Tibial artery (tissue), 4 donors: ENCODE results near the gene EPHA2.

Experiments
- DNase-seq, 2 donors: peaks; one replicate each; pipeline ENCODE4 v3.0.0-alpha.2; 2019
- H3K27ac ChIP-seq, 2 donors: fragments of 200-600 bp; sonication (generic) in 1 of 2; 1 replicate in 1 of 2; 2 replicates in 1 of 2; pipeline ENCODE4 v1.5.1; 2018 to 2019; ENCODE audit warnings: mild to moderate bottlenecking in 1 of 2
- H3K27me3 ChIP-seq, 2 donors: fragments of 200-600 bp; sonication (generic) in 1 of 2; one replicate each; pipeline versions ENCODE4 v1.5.1 to v1.6.0; 2016 to 2019
- H3K36me3 ChIP-seq, 3 donors: fragments of 200-600 bp; sonication (generic) in 2 of 3; one replicate each; pipeline ENCODE4 v1.5.1; 2016 to 2019; ENCODE audit warnings: mild to moderate bottlenecking in 2 of 3
- H3K4me1 ChIP-seq, 4 donors: fragments of 200-600 bp; sonication (generic) in 2 of 4; 1 replicate in 3 of 4; 2 replicates in 1 of 4; pipeline ENCODE4 v1.5.1; 2016 to 2019
- H3K4me3 ChIP-seq, 2 donors: fragments of 200-600 bp; sonication (generic) in 1 of 2; 1 replicate in 1 of 2; 2 replicates in 1 of 2; pipeline ENCODE4 v1.5.1; 2018 to 2019; ENCODE audit warnings: mild to moderate bottlenecking in 2 of 2
- H3K9me3 ChIP-seq, 3 donors: fragments of 200-600 bp; sonication (generic) in 1 of 3; one replicate each; pipeline ENCODE4 v1.5.1; 2016 to 2019
- intact Hi-C: fragments of 100-400 bp; cut with DNase I; formaldehyde crosslinking; loops from one replicate; pipeline ENCODE4 v1.15.0; 2023; ENCODE audit warnings: low total_unique reads
- TF ChIP-seq, protein P1 (sequence below), 2 experiments: fragments of 200-600 bp in 1 of 2; fragments of 450-650 bp in 1 of 2; IDR thresholded peaks; one replicate each; pipeline ENCODE4 v1.5.1; 2017 to 2019; ENCODE audit warnings: antibody characterized with exemption in 2 of 2, mild to moderate bottlenecking in 1 of 2, moderate library complexity in 1 of 2

Gene EPHA2

DNA sequence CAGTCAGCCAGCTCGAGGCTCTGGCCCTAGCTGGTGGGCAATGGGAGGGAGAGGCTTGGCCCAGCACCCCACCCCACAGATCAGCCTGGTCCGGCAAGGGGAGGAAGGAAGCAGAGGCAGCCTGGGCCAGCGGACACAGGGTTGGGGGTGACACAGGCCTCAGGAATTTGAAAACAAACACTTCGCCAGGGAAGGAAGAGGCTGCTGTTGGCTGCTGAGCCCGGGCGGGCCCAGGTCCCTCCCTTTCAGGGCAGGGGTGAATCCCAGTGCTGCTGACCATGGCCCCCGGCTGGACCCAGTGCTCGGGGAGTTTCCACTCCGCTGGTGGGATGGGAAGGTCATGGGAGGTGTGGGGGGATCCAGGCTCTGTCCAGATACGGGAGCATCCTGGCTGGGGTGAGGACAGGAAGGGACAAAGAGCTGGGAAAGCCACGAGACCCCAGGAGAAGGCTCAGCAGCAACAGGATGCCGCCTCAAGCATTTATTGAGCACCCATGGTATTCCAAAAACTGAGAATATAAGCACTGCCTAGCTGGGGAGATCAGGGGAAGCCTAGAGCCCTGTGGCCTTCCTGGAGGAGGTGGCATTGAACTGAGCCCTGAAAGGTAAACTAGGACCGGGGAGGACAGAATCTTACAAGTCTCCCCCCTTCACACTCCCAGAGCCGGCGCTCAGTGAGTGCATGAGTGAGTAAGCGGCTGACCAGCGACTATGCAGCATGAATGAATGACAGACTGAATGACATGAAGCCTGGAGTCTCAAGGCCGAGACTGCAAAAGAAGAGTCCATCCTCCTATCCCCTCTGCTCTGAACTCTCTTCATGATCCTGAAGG lies 26.2 kb upstream of the EPHA2 start:
- H3K4me1 ChIP-seq: peaks cover 0 to 51% (median 28%) of the 10 kb centered on the region in 4 donors
- peak overlapping the region; percentile 84 to 88 for H3K27ac ChIP-seq
- TF ChIP-seq, protein P1, sequence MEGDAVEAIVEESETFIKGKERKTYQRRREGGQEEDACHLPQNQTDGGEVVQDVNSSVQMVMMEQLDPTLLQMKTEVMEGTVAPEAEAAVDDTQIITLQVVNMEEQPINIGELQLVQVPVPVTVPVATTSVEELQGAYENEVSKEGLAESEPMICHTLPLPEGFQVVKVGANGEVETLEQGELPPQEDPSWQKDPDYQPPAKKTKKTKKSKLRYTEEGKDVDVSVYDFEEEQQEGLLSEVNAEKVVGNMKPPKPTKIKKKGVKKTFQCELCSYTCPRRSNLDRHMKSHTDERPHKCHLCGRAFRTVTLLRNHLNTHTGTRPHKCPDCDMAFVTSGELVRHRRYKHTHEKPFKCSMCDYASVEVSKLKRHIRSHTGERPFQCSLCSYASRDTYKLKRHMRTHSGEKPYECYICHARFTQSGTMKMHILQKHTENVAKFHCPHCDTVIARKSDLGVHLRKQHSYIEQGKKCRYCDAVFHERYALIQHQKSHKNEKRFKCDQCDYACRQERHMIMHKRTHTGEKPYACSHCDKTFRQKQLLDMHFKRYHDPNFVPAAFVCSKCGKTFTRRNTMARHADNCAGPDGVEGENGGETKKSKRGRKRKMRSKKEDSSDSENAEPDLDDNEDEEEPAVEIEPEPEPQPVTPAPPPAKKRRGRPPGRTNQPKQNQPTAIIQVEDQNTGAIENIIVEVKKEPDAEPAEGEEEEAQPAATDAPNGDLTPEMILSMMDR (IDR thresholded peaks at IDR 0.05): no peak
- no peaks in the 10 kb centered on the region for H3K9me3 ChIP-seq
- DNase-seq: peak; percentile 93 to 96
- H3K4me3 ChIP-seq: no peak overlapping the region
- no peaks in the 10 kb centered on the region for H3K27me3 ChIP-seq
- intact Hi-C loops: no loop called here
- H3K36me3 ChIP-seq: no peaks in the 10 kb centered on the region

GRCh38 chr1:16180291-16180824 lies 24.5 kb upstream of the EPHA2 start:
- Histone ChIP-seq H3K36me3 (no peaks in the 10 kb centered on the region), H3K4me3 (no peak overlapping the region), H3K9me3 (no peaks in the 10 kb centered on the region), H3K27me3 (no peaks in the 10 kb centered on the region), H3K27ac (peak overlapping the region; percentile 84 to 88), H3K4me1 (peaks cover 7 to 69% (median 45%) of the 10 kb centered on the region in 4 donors)
- TF ChIP-seq, protein P1 (IDR thresholded peaks at IDR 0.05): no peak
- intact Hi-C loops: no loop called here
- no peak for DNase-seq

GRCh38 chr1:16178596-16179497 lies 23.0 kb upstream of the EPHA2 start:
- Histone ChIP-seq H3K27ac (no peak overlapping the region), H3K27me3 (no peaks in the 10 kb centered on the region), H3K36me3 (no peaks in the 10 kb centered on the region), H3K4me3 (no peak overlapping the region), H3K4me1 (peaks cover 13 to 78% (median 55%) of the 10 kb centered on the region in 4 donors), H3K9me3 (no peaks in the 10 kb centered on the region)
- DNase-seq: no peak
- TF ChIP-seq, protein P1 (IDR thresholded peaks at IDR 0.05): no peak
- intact Hi-C loops: no loop called here

- Histone ChIP-seq H3K4me1 (peaks cover 13 to 75% (median 52%) of the 10 kb centered on the region in 4 donors), H3K27me3 (no peaks in the 10 kb centered on the region), H3K4me3 (no peak overlapping the region), H3K27ac (peak overlapping the region; percentile 93 to 95), H3K36me3 (no peaks in the 10 kb centered on the region), H3K9me3 (no peaks in the 10 kb centered on the region)
- TF ChIP-seq, protein P1 (IDR thresholded peaks at IDR 0.05): no peak
- intact Hi-C loops: no loop called here
- DNase-seq: no peak
These were observed 21.4 kb upstream of the EPHA2 start for GRCh38 chr1:16177306-16177705.

- Histone ChIP-seq H3K36me3 (no peaks in the 10 kb centered on the region), H3K4me3 (no peak overlapping the region), H3K27ac (peak overlapping the region; percentile 93 to 95), H3K9me3 (no peaks in the 10 kb centered on the region), H3K4me1 (peaks cover 13 to 69% (median 47%) of the 10 kb centered on the region in 4 donors), H3K27me3 (no peaks in the 10 kb centered on the region)
- intact Hi-C loops: no loop called here
- TF ChIP-seq, protein P1 (IDR thresholded peaks at IDR 0.05): no peak
- DNase-seq: no peak
These were observed 20.8 kb upstream of the EPHA2 start for GRCh38 chr1:16176653-16177052.
